GM12864 (cell line): Measurements from ENCODE around the gene ABCC3.

ENCODE experiments used
- DNase-seq: peaks from one replicate; pipeline ENCODE4 v3.0.0-alpha.2; 2011; ENCODE audit warnings: low read depth
- H3K4me3 ChIP-seq: 2 replicates; pipeline ENCODE4 v1.5.1; 2011; ENCODE audit warnings: mild to moderate bottlenecking, low read depth, low read length, control low read depth
- TF ChIP-seq, protein P1 (sequence below): IDR thresholded peaks from 2 replicates; pipeline ENCODE4 v1.5.1; 2011; ENCODE audit warnings: low read depth, mild to moderate bottlenecking, moderate library complexity, low read length, control low read depth, inconsistent platforms; ENCODE audit errors: missing control alignments

ABCC3 gene

DNA sequence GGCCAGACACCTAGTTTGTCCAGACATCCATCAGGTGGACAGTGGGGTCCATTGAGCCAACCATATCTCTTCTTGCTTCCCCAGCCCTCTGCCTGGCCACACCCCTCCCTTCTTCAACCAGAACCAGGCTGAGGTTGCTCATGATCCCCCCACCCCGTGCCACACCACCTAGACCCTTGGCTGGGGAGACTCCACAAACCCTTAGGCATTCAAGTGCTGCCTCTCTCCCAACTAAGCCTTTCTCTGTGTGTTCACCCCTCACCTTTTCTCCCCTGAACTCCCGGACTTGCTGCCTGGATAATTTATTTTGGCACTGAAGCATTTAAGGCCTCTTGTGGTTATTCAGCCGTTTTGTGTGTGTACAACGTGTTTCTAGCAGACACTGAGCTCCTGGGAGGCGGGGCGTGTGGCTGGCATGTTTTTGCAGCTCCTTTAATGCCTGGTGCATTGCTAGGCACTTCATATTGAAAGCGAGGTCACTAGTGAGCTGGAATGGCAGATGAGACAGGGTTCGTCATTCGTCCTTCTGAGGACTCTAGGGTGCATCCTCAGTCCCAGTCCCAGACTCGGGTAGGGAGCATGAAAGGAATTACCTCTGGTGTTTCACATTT is 45.5 kb upstream of the ABCC3 start:
- DNase-seq: no peak
- H3K4me3 ChIP-seq: no peak overlapping the region
- TF ChIP-seq, protein P1, sequence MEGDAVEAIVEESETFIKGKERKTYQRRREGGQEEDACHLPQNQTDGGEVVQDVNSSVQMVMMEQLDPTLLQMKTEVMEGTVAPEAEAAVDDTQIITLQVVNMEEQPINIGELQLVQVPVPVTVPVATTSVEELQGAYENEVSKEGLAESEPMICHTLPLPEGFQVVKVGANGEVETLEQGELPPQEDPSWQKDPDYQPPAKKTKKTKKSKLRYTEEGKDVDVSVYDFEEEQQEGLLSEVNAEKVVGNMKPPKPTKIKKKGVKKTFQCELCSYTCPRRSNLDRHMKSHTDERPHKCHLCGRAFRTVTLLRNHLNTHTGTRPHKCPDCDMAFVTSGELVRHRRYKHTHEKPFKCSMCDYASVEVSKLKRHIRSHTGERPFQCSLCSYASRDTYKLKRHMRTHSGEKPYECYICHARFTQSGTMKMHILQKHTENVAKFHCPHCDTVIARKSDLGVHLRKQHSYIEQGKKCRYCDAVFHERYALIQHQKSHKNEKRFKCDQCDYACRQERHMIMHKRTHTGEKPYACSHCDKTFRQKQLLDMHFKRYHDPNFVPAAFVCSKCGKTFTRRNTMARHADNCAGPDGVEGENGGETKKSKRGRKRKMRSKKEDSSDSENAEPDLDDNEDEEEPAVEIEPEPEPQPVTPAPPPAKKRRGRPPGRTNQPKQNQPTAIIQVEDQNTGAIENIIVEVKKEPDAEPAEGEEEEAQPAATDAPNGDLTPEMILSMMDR: no peak

DNA sequence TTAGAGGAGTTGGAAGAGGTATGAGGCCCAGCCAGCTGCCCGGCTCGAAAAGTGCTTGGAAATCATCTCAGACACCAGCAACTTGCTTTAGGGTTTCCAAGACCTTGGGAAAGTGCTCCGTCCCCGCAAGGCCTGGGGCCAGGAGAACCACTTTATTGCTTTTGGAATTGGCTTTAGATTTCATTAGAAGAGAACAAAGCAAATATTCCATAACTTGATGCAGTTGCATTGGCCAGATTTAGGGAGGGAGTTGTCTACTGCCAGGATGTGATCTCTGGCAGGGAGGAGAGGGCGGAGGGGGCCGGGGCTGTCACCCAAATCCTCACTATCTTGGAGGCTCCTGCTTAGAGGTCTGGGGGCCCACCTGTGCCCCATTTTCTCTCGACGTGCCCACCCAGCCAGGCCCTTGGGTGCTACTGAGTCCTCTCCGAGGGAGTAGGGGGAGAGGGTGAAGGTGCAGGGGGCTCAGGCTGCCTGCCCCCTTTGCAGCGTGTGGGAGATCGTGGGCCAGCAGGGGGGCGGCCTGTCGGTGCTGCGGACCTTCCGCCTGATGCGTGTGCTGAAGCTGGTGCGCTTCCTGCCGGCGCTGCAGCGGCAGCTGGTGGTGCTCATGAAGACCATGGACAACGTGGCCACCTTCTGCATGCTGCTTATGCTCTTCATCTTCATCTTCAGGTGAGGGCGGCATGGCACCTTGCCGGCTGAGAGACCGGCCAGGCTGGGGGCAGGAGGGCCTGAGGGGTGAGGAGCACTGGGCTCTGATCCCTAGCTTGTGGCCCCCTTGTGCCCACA is 43.5 kb upstream of the ABCC3 start:
- no peak overlapping the region for H3K4me3 ChIP-seq
- TF ChIP-seq, protein P1: no peak
- DNase-seq: no peak

DNA sequence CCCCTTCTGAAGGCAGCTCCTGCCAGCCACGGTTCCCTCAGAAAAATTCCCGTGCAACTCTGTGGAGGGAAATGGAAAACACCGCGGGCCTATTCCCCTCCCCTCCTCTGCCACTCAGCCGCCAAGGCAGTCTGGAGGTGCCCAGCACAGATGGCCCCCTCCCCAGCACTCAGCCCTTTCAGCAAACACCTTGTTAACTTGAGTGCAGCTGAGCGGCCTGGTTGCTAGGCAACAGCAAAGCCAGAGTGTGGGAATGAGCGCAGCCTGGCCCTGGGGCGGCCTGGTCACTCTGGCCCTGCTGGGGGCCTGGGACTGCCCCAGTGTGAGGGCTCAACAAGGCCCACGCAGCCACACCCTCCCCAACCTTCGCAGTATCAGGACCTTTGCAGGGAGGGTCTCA is 41.4 kb upstream of the ABCC3 start:
- TF ChIP-seq, protein P1: no peak
- H3K4me3 ChIP-seq: no peak overlapping the region
- no peak for DNase-seq

DNA sequence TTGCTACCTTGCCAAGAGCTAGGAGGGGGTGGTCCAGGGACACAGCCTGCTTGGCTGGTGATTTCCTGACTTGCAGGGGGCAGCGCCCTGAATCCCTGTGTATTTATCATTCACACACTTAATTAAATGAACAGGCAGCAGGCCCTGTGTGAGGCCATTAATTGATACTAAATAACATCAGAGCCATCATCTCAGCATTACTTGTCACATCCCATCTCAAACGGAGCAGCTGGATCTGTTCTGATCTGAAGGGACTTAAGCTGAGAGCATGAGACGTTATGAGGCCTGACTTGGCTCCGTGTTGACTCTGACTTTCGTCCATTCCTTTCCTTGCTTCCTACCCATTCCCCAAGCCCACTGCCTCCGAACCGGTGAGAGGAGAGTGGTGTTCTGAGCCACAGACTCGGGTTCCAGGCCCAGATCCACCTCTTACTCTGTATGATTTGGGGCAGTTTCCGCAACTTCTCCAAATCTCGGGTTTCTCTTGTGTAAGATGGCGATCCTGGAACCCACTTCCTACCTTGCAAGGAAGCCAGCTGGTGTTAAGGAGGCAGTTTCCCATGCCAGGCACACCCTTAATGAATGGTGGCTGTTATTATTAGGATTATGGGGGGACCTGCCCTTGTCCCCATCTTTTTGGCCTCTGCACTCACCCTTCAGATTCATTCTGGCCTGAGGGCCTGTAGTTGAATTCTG is 40.4 kb upstream of the ABCC3 start:
- no peak overlapping the region for H3K4me3 ChIP-seq
- TF ChIP-seq, protein P1: no peak
- DNase-seq: no peak

DNA sequence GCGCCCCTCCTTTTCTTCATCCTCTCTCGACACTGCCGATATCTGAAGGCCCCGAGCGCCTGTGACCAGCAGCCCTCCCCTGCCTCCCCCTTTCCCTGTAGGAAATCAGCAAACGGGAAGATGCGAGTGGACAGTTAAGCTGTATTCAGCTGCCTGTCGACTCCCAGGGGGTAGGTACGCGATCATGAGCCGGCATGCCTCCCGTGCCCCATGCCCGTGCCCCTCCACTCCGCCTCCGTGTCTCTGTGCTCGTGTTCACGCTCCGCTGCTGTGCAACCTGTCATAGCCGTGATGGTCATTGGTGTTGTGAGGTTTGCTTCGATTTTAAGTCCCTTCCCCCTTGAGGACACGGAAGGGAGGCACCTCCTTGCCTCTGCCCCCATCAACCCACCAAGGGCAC is 39.8 kb upstream of the ABCC3 start:
- DNase-seq: no peak
- no peak overlapping the region for H3K4me3 ChIP-seq
- TF ChIP-seq, protein P1: no peak

DNA sequence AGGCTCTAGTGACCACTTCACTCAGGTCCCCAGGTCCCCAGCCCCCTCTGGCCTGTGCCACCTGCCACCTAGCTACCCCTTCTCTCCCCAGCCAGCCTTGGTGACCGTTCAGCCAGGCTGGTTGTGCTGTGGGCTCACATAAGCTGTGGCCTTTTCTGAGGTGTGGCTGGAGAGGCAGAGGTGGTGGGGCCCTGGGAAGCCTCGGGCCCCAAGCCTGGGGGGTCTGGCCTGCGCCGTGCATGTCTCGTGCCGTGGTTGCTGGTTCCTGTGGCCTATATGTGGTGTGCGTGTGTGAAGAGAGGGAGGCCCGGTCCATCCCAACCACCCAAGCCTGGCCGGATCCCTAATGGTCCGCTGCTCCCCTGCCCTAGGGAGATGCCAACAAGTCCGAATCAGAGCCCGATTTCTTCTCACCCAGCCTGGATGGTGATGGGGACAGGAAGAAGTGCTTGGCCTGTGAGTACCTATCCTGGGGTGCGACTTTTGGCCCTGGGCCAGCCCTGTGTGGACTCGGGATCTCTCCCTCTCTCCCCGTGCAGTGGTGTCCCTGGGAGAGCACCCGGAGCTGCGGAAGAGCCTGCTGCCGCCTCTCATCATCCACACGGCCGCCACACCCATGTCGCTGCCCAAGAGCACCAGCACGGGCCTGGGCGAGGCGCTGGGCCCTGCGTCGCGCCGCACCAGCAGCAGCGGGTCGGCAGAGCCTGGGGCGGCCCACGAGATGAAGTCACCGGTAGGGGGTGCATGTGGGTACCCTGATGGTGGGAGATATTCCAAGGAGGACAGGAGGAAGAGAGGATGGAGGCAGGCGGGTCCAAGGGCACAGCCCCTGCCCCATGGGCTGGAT is 38.3 kb upstream of the ABCC3 start:
- TF ChIP-seq, protein P1: no peak
- H3K4me3 ChIP-seq: no peak overlapping the region
- no peak for DNase-seq
